T-helper 2 cell (primary cell): ENCODE measurements around the gene CGRRF1.

Experiments
- DNase-seq, 5 experiments: peaks; one replicate each; pipeline versions ENCODE4 v3.0.0 to v3.0.0-alpha.2; 2012 to 2022

The CGRRF1 gene

GRCh38 chr14:54489731-54490444, 19.8 kb upstream of the CGRRF1 start:
- no peak for DNase-seq

GRCh38 chr14:54490445-54491175, 19.1 kb upstream of the CGRRF1 start:
- no peak for DNase-seq

GRCh38 chr14:54493293-54493692, 16.4 kb upstream of the CGRRF1 start:
- DNase-seq: no peak

- DNase-seq: no peak
Observed at GRCh38 chr14:54497224-54497623, 12.5 kb upstream of the CGRRF1 start.

GRCh38 chr14:54498095-54498531, 11.6 kb upstream of the CGRRF1 start:
- DNase-seq: no peak

- no peak for DNase-seq
Observed at GRCh38 chr14:54498579-54498978, 11.1 kb upstream of the CGRRF1 start.

- no peak for DNase-seq
Observed at GRCh38 chr14:54500744-54501143, 9.0 kb upstream of the CGRRF1 start.

GRCh38 chr14:54501480-54501879, 8.2 kb upstream of the CGRRF1 start:
- DNase-seq: no peak

GRCh38 chr14:54502602-54503001, 7.1 kb upstream of the CGRRF1 start:
- peak in 1 of 5 experiments; percentile 16 for DNase-seq

GRCh38 chr14:54503486-54503885, 6.2 kb upstream of the CGRRF1 start:
- no peak for DNase-seq

GRCh38 chr14:54512393-54512792, 2.7 kb downstream of the CGRRF1 start:
- DNase-seq: no peak

- DNase-seq: no peak
Observed at GRCh38 chr14:54515670-54516069, 6.0 kb downstream of the CGRRF1 start.

GRCh38 chr14:54516709-54517108, 7.0 kb downstream of the CGRRF1 start:
- peak in 1 of 5 experiments; percentile 49 for DNase-seq

- DNase-seq: no peak
Observed at GRCh38 chr14:54524410-54524809, 14.7 kb downstream of the CGRRF1 start.

GRCh38 chr14:54528973-54529372, 19.3 kb downstream of the CGRRF1 start:
- no peak for DNase-seq

GRCh38 chr14:54529811-54530210, 20.1 kb downstream of the CGRRF1 start:
- no peak for DNase-seq

- peak in 1 of 5 experiments; percentile 38 for DNase-seq
Observed at GRCh38 chr14:54532111-54533012, 22.7 kb downstream of the CGRRF1 start.

GRCh38 chr14:54533100-54533499, 23.4 kb downstream of the CGRRF1 start:
- no peak for DNase-seq

GRCh38 chr14:54535126-54535525, 25.4 kb downstream of the CGRRF1 start:
- DNase-seq: no peak

GRCh38 chr14:54535646-54536045, 25.9 kb downstream of the CGRRF1 start:
- no peak for DNase-seq

GRCh38 chr14:54537651-54538050, 27.9 kb downstream of the CGRRF1 start:
- DNase-seq: no peak

GRCh38 chr14:54538055-54538454, 28.3 kb downstream of the CGRRF1 start:
- no peak for DNase-seq

- no peak for DNase-seq
Observed at GRCh38 chr14:54547583-54547982, 37.9 kb downstream of the CGRRF1 start.
